Kidney epithelial cell (primary cell): ENCODE data around the gene ANKUB1. TPM values are rescaled to one million over a fixed set of nuclear protein-coding genes. Genes with fewer than 3 reads are reported as not detected.

Experiments
- DNase-seq: peaks from one replicate; pipeline ENCODE4 v3.0.0-alpha.2; 2010; ENCODE audit warnings: low read depth
- H3K27me3 ChIP-seq: 2 replicates; pipeline ENCODE4 v1.6.0; 2011; ENCODE audit warnings: low read length; ENCODE audit not compliant: control insufficient read depth, insufficient read depth
- H3K36me3 ChIP-seq: 2 replicates; pipeline ENCODE4 v1.5.1; 2011; ENCODE audit warnings: low read length; ENCODE audit not compliant: control insufficient read depth, insufficient read depth
- H3K4me3 ChIP-seq: 2 replicates; pipeline ENCODE4 v1.5.1; 2011; ENCODE audit warnings: low read depth, mild to moderate bottlenecking, control low read depth, low read length
- total RNA-seq: library from RNA; depleted of rRNA; stranded (reverse); fragments of >200 nt; gene quantifications from 2 replicates; pipeline ENCODE4 v1.2.3, GENCODE V29; 2015
- TF ChIP-seq, protein P1 (sequence below): IDR thresholded peaks from 2 replicates; pipeline ENCODE4 v1.5.1; 2011; ENCODE audit warnings: mild to moderate bottlenecking, moderate library complexity, low read length, control low read depth, inconsistent platforms; ENCODE audit not compliant: insufficient read depth, poor library complexity, severe bottlenecking

ANKUB1 gene
- total RNA-seq, 1 donor from 2014 or later: not detected

DNA sequence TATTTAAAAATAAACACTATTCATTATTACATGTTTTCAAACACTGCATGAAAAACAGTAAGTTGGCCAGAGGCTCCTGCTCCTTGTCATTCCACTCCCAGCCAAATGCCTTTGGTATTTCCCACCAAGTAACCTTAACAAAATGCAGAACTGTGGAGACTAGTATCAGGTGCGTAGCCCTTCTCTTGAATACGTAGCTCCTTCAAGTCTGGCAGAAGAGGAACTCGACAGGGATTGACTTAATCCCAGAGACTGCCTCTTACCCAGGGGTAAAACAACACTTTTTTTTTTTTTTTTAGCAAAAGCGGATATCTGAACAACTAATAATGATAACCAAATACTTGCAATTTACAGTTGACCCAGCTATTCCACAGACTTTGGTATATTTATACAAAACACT is 40.8 kb downstream of the ANKUB1 start:
- H3K36me3 ChIP-seq: no peaks in the 10 kb centered on the region
- DNase-seq: no peak
- TF ChIP-seq, protein P1, sequence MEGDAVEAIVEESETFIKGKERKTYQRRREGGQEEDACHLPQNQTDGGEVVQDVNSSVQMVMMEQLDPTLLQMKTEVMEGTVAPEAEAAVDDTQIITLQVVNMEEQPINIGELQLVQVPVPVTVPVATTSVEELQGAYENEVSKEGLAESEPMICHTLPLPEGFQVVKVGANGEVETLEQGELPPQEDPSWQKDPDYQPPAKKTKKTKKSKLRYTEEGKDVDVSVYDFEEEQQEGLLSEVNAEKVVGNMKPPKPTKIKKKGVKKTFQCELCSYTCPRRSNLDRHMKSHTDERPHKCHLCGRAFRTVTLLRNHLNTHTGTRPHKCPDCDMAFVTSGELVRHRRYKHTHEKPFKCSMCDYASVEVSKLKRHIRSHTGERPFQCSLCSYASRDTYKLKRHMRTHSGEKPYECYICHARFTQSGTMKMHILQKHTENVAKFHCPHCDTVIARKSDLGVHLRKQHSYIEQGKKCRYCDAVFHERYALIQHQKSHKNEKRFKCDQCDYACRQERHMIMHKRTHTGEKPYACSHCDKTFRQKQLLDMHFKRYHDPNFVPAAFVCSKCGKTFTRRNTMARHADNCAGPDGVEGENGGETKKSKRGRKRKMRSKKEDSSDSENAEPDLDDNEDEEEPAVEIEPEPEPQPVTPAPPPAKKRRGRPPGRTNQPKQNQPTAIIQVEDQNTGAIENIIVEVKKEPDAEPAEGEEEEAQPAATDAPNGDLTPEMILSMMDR: no peak

DNA sequence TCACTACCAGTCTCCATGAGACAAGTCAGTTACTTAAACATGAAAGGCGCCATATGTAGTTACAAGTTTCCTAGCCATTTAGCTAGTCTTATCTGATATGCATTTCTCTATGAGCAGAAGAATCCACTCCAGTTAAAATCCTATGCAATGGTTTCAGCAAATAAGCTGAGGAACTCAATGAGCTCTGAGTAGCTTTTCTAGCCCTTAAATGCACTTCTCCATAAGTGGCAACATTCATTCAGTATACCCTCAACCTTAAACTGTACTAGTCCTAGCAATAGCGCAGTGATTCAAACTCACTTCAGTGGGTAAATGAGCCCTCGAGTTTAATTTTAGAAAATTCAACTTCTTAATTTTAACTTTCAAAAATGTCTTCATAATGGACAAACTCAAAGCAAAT is 47.7 kb downstream of the ANKUB1 start:
- no peak for DNase-seq
- H3K4me3 ChIP-seq: no peak overlapping the region
- TF ChIP-seq, protein P1: no peak
- H3K36me3 ChIP-seq: no peaks in the 10 kb centered on the region
- no peaks in the 10 kb centered on the region for H3K27me3 ChIP-seq

More for the DNA sequence above, 40.8 kb downstream of the ANKUB1 start:
- H3K4me3 ChIP-seq: peak overlapping the region; percentile 85
- H3K27me3 ChIP-seq: no peaks in the 10 kb centered on the region

DNA sequence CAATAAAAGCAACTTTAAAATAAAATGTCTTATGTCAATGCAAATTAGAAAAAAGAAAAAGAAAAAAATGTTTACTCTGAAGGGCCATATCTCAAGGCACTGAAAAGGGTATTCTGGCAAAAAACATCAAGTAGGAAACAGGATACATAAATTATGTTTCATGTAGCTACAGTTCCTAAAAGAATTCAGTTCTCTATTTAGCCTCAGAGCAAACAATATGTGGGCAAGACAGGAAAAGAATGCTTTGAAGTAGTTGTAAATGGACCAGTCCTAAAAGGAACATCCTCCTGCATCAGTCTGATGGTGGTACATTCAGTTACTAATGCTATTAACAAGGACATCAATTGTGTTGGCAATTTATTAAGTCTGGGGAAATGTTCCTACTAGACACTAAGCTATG is 48.2 kb downstream of the ANKUB1 start:
- Histone ChIP-seq H3K4me3 (no peak overlapping the region), H3K36me3 (no peaks in the 10 kb centered on the region), H3K27me3 (no peaks in the 10 kb centered on the region)
- DNase-seq: no peak
- TF ChIP-seq, protein P1: no peak

DNA sequence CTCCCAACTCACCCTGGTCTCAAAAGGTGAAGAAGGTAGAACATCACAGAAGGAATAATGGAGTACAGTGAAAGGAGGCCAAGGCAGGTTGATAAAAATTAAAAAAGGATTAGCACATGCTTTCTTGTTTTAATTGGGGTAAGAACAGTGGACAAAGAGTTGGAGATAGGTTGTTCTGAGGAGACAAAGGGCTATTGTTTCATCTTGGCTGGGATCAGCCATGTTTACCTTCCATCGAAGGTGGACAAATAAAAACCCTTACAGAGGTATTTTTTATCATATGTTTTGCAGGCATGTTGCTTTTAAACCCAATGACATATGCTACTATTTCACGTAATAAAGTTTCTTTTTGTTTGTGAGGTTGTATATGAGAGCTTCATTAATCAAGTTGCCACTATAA is 53.0 kb downstream of the ANKUB1 start:
- H3K36me3 ChIP-seq: no peaks in the 10 kb centered on the region
- no peak overlapping the region for H3K4me3 ChIP-seq
- TF ChIP-seq, protein P1: no peak
- no peaks in the 10 kb centered on the region for H3K27me3 ChIP-seq
- no peak for DNase-seq

DNA sequence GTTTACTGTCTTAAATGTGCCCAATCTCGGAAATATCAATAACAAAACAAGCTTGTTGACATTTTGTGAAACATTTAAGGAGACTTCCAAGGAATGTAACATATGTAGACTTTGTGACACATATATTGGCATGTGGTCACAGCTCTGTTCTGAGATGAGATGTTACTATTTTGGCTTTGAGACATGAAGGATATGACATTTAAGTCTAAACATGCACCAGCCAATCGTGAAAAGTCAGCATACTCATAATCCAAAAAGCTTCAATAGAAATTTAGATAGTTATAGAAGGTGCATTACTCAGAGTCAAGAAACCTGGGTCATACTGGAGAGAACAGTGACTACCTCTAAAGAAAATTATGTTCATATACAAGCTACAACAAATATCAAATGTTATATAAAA is 53.5 kb downstream of the ANKUB1 start:
- Histone ChIP-seq H3K4me3 (no peak overlapping the region), H3K36me3 (no peaks in the 10 kb centered on the region), H3K27me3 (no peaks in the 10 kb centered on the region)
- TF ChIP-seq, protein P1: no peak
- DNase-seq: no peak

DNA sequence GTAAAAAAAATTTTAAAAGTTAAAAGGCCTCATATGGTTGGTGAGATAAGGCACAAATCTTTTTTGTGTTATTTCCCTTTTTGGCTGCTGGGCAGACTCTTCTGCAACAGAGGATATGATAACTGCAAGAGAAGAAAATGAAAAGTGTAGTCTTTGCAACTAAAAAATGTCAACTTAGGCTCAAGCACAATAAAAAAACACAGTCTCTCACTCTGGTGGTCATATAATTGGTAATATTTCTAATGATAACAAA is 55.5 kb downstream of the ANKUB1 start:
- no peaks in the 10 kb centered on the region for H3K36me3 ChIP-seq
- TF ChIP-seq, protein P1: no peak
- H3K27me3 ChIP-seq: no peaks in the 10 kb centered on the region
- no peak overlapping the region for H3K4me3 ChIP-seq
- DNase-seq: no peak
